Measurements from ENCODE around the gene GPN1.

- TF ChIP-seq POLR2AphosphoS5 (IDR thresholded peaks at IDR 0.05) (no peak), CTCF (IDR thresholded peaks at IDR 0.05) (no peak), POLR2A (IDR thresholded peaks at IDR 0.05) (no peak)
Measured at GRCh38 chr2:27587025-27587424, 41.8 kb upstream of the GPN1 start.
